GM20000 (cell line): ENCODE measurements around the gene PRSS27.

Experiments used
- DNase-seq: peaks from one replicate; pipeline ENCODE4 v3.0.0; 2012; ENCODE audit warnings: low spot score
- CTCF ChIP-seq: IDR thresholded peaks from 2 replicates; pipeline ENCODE4 v1.5.1; 2012; ENCODE audit warnings: mild to moderate bottlenecking, control low read depth; ENCODE audit errors: extremely low read depth, missing control alignments

Gene PRSS27

GRCh38 chr16:2749476-2749875, 29.5 kb upstream of the PRSS27 start:
- DNase-seq: no peak
- no peak for TF ChIP-seq CTCF

- TF ChIP-seq CTCF: no peak
- DNase-seq: no peak
These were observed 28.9 kb upstream of the PRSS27 start for GRCh38 chr16:2748757-2749455.

- TF ChIP-seq CTCF: no peak
- DNase-seq: no peak
These were observed 25.9 kb upstream of the PRSS27 start for GRCh38 chr16:2745961-2746360.

GRCh38 chr16:2745116-2745890, 25.3 kb upstream of the PRSS27 start:
- TF ChIP-seq CTCF: no peak
- no peak for DNase-seq

- no peak for TF ChIP-seq CTCF
- no peak for DNase-seq
These were observed 24.7 kb upstream of the PRSS27 start for GRCh38 chr16:2744711-2745110.

- no peak for DNase-seq
- TF ChIP-seq CTCF: no peak
These were observed 23.2 kb upstream of the PRSS27 start for GRCh38 chr16:2743007-2743810.
